Natural killer cell (primary cell): ENCODE data around the gene PDZD8. TPM values are rescaled to one million over a fixed set of nuclear protein-coding genes. Genes with fewer than 3 reads are reported as not detected.

Source experiments
- ATAC-seq, 3 donors: fragments of 150-1000 bp in 2 of 3; fragments of 200-7000 bp in 1 of 3; cut with Tn5 transposase; 1 replicate in 1 of 3; 2 replicates in 2 of 3; pipeline ENCODE4 v1.10.0; 2021; ENCODE audit warnings: mild to moderate bottlenecking in 2 of 3, moderate library complexity in 2 of 3
- DNase-seq, 2 donors: peaks; one replicate each; pipeline versions ENCODE4 v3.0.0 to v3.0.0-alpha.2; 2013 to 2021; ENCODE audit warnings: mixed read lengths in 1 of 2
- H3K27ac ChIP-seq: one replicate; pipeline ENCODE4 v1.5.1; 2013; ENCODE audit warnings: mild to moderate bottlenecking, low read length
- H3K27me3 ChIP-seq: one replicate; pipeline ENCODE4 v1.6.1; 2013; ENCODE audit warnings: low read length; ENCODE audit not compliant: control insufficient read depth, insufficient read depth
- H3K36me3 ChIP-seq: one replicate; pipeline ENCODE4 v1.6.1; 2013; ENCODE audit warnings: low read length; ENCODE audit not compliant: control insufficient read depth, insufficient read depth
- H3K4me1 ChIP-seq: one replicate; pipeline ENCODE4 v1.6.1; 2013; ENCODE audit warnings: low read length; ENCODE audit not compliant: control insufficient read depth, insufficient read depth
- H3K4me3 ChIP-seq: one replicate; pipeline ENCODE4 v1.5.1; 2013; ENCODE audit warnings: low read length
- H3K9me3 ChIP-seq: one replicate; pipeline ENCODE4 v1.6.1; 2013; ENCODE audit warnings: low read length; ENCODE audit not compliant: control insufficient read depth, insufficient read depth
- H3K27ac Mint-ChIP-seq, 2 donors: one replicate each; pipeline ENCODE4 v1.8.0; 2022; ENCODE audit warnings: mild to moderate bottlenecking in 2 of 2, mixed read lengths in 2 of 2, moderate library complexity in 1 of 2
- H3K27me3 Mint-ChIP-seq, 2 donors: one replicate each; pipeline ENCODE4 v1.8.0; 2022; ENCODE audit warnings: low read depth in 2 of 2, mixed read lengths in 2 of 2
- H3K36me3 Mint-ChIP-seq: one replicate; pipeline ENCODE4 v1.8.0; 2022; ENCODE audit warnings: mixed read lengths
- H3K4me1 Mint-ChIP-seq, 2 donors: one replicate each; pipeline ENCODE4 v1.8.0; 2022; ENCODE audit warnings: mixed read lengths in 2 of 2
- H3K4me3 Mint-ChIP-seq: one replicate; pipeline ENCODE4 v1.8.0; 2022; ENCODE audit warnings: mild to moderate bottlenecking, moderate library complexity, mixed read lengths
- H3K9me3 Mint-ChIP-seq, 2 donors: one replicate each; pipeline ENCODE4 v1.8.0; 2022; ENCODE audit warnings: mixed read lengths in 2 of 2
- CTCF ChIP-seq: fragments of 200-600 bp; IDR thresholded peaks from one replicate; pipeline ENCODE4 v1.8.0; 2022; ENCODE audit warnings: antibody characterized with exemption
- WGBS: methylation state at CpG from one replicate; pipeline ENCODE4 v1.1.7; 2013; ENCODE audit warnings: missing lambda C conversion rate; ENCODE audit not compliant: insufficient coverage; 5-methylcytosine and 5-hydroxymethylcytosine counted together
- intact Hi-C: fragments of 100-400 bp; cut with micrococcal nuclease; formaldehyde crosslinking; loops from one replicate; pipeline ENCODE4 v1.14.2; 2022
- total RNA-seq, 4 donors: library from RNA; stranded (reverse); fragments of 120-200 nt in 1 of 4; gene quantifications; one replicate each; pipeline versions ENCODE4 v1.2.3 to v1.2.4, GENCODE V29; 2013 to 2022

Gene PDZD8
- total RNA-seq, 3 donors from 2014 or later (not counting 1 experiment from before 2014, with no cell fraction given): 44.5 to 64.3 (median 51.8) TPM

GRCh38 chr10:117320050-117320665 lies 55.1 kb downstream of the PDZD8 start:
- peak; percentile 60 for TF ChIP-seq CTCF
- DNase-seq (peak in 1 of 2 donors; percentile 48), ATAC-seq (peak in 2 of 3 donors; percentile 36 to 57)
- Histone ChIP-seq H3K27ac (no peak overlapping the region), H3K36me3 (no peaks in the 10 kb centered on the region), H3K27me3 (no peaks in the 10 kb centered on the region), H3K4me1 (no peaks in the 10 kb centered on the region), H3K4me3 (no peak overlapping the region), H3K9me3 (no peaks in the 10 kb centered on the region)
- WGBS: no CpG with 5 or more reads among the region's 1 CpG
- intact Hi-C loops: loop anchor here (5.0 kb wide), 1 partner anchor 103 kb away; no protein-coding TSS in a partner anchor
- no peak overlapping the region for H3K27ac Mint-ChIP-seq
- no peaks in the 10 kb centered on the region for H3K36me3 Mint-ChIP-seq
- H3K4me1 Mint-ChIP-seq: peaks cover 14 to 16% of the 10 kb centered on the region in 2 donors
- H3K27me3 Mint-ChIP-seq: no peaks in the 10 kb centered on the region
- H3K4me3 Mint-ChIP-seq: no peak overlapping the region
- H3K9me3 Mint-ChIP-seq: no peaks in the 10 kb centered on the region

GRCh38 chr10:117318909-117319308 lies 56.3 kb downstream of the PDZD8 start:
- H3K36me3 Mint-ChIP-seq: no peaks in the 10 kb centered on the region
- H3K27me3 Mint-ChIP-seq: no peaks in the 10 kb centered on the region
- peak; percentile 35 for TF ChIP-seq CTCF
- Histone ChIP-seq H3K27ac (no peak overlapping the region), H3K36me3 (no peaks in the 10 kb centered on the region), H3K4me3 (no peak overlapping the region), H3K4me1 (no peaks in the 10 kb centered on the region), H3K9me3 (no peaks in the 10 kb centered on the region), H3K27me3 (no peaks in the 10 kb centered on the region)
- intact Hi-C loops: no loop called here
- DNase-seq (no peak), ATAC-seq (no peak)
- H3K9me3 Mint-ChIP-seq: no peaks in the 10 kb centered on the region
- peaks cover 21 to 22% of the 10 kb centered on the region in 2 donors for H3K4me1 Mint-ChIP-seq
- H3K4me3 Mint-ChIP-seq: no peak overlapping the region
- H3K27ac Mint-ChIP-seq: no peak overlapping the region

- H3K36me3 ChIP-seq: peaks cover 4% of the 10 kb centered on the region
- Mint-ChIP-seq H3K4me1 (peaks cover 15 to 18% of the 10 kb centered on the region in 2 donors), H3K4me3 (no peak overlapping the region), H3K27ac (no peak overlapping the region), H3K9me3 (no peaks in the 10 kb centered on the region), H3K27me3 (no peaks in the 10 kb centered on the region), H3K36me3 (no peaks in the 10 kb centered on the region)
- H3K4me3 ChIP-seq: no peak overlapping the region
- H3K27me3 ChIP-seq: no peaks in the 10 kb centered on the region
- ATAC-seq: no peak
- TF ChIP-seq CTCF: no peak
- no peaks in the 10 kb centered on the region for H3K9me3 ChIP-seq
- WGBS: 100% methylated on average over 1 of the region's 2 CpGs
- DNase-seq: no peak
- H3K27ac ChIP-seq: no peak overlapping the region
- H3K4me1 ChIP-seq: no peaks in the 10 kb centered on the region
- intact Hi-C loops: no loop called here
Observed at GRCh38 chr10:117316701-117317100, 58.5 kb downstream of the PDZD8 start.

DNA sequence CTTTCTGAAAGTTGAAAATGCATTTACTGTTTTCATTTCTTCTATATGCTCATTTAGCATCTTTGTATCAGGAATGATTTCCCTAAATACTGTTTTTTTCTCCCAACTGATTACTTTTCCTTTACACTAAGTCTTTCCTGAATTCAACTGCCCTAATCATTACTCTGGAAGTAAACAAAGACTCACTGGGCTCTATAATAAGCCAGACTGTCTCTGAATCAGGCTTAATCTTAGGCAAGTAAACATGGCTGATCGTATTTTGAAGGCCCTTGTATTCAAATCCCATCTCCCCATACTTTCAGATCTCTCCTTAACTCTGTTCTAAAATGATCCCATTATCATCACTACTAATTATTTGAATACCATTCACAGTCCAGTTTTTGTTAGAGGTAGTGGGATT lies 61.6 kb downstream of the PDZD8 start:
- no peak for DNase-seq
- no peak for ATAC-seq
- 100% methylated on average over 1 of the region's 1 CpG for WGBS
- Mint-ChIP-seq H3K36me3 (no peaks in the 10 kb centered on the region), H3K4me3 (no peak overlapping the region), H3K27me3 (no peaks in the 10 kb centered on the region), H3K4me1 (peaks cover 26 to 36% of the 10 kb centered on the region in 2 donors), H3K9me3 (no peaks in the 10 kb centered on the region), H3K27ac (no peak overlapping the region)
- Histone ChIP-seq H3K4me1 (no peaks in the 10 kb centered on the region), H3K4me3 (no peak overlapping the region), H3K9me3 (no peaks in the 10 kb centered on the region), H3K27me3 (no peaks in the 10 kb centered on the region), H3K27ac (no peak overlapping the region), H3K36me3 (peaks cover 4% of the 10 kb centered on the region)
- intact Hi-C loops: no loop called here
- no peak for TF ChIP-seq CTCF
